HG03066 (cell line): ENCODE results near the gene KRIT1.
"Not testable (repeated sequence)": the region's sequence is repeated elsewhere in the genome, so short reads cannot be mapped to it uniquely, and the experiment has no call there.

Experiments used
- ATAC-seq: cut with Tn5 transposase; IDR thresholded peaks from one replicate; pipeline ENCODE4 v1.9.1; 2021; ENCODE audit warnings: low read depth; ENCODE audit not compliant: unreplicated experiment

Gene KRIT1

GRCh38 chr7:92251181-92251580 lies 5.5 kb upstream of the KRIT1 start:
- ATAC-seq = no peak

- no peak for ATAC-seq
These were observed 4.9 kb upstream of the KRIT1 start for GRCh38 chr7:92250603-92251002.

GRCh38 chr7:92246360-92247101 lies 817 bp upstream of the KRIT1 start:
- peak; percentile 25 for ATAC-seq

- ATAC-seq = peak; percentile 1
These were observed 767 bp downstream of the KRIT1 start for GRCh38 chr7:92244808-92245486.

- no peak for ATAC-seq
These were observed 2.7 kb downstream of the KRIT1 start for GRCh38 chr7:92242972-92243371.

- ATAC-seq = no peak
These were observed 15.2 kb downstream of the KRIT1 start for GRCh38 chr7:92230547-92230946.

GRCh38 chr7:92228742-92229141 lies 17.0 kb downstream of the KRIT1 start:
- no peak for ATAC-seq

GRCh38 chr7:92228100-92228499 lies 17.6 kb downstream of the KRIT1 start:
- no peak for ATAC-seq

GRCh38 chr7:92226981-92227380 lies 18.7 kb downstream of the KRIT1 start:
- no peak for ATAC-seq

GRCh38 chr7:92221766-92222165 lies 23.9 kb downstream of the KRIT1 start:
- ATAC-seq = no peak

- no peak for ATAC-seq
These were observed 39.0 kb downstream of the KRIT1 start for GRCh38 chr7:92206672-92207071.

- no peak for ATAC-seq
These were observed 39.7 kb downstream of the KRIT1 start for GRCh38 chr7:92205987-92206386.

- no peak for ATAC-seq
These were observed 44.9 kb downstream of the KRIT1 start for GRCh38 chr7:92200791-92201190.

- ATAC-seq = no peak
These were observed 53.4 kb downstream of the KRIT1 start for GRCh38 chr7:92192326-92192725.

GRCh38 chr7:92189246-92189645 lies 56.5 kb downstream of the KRIT1 start:
- not testable (repeated sequence) for ATAC-seq

- ATAC-seq = not testable (repeated sequence)
These were observed 61.4 kb downstream of the KRIT1 start for GRCh38 chr7:92184294-92184693.

GRCh38 chr7:92178928-92179924 lies 66.5 kb downstream of the KRIT1 start, which contains the start of gene LRRD1:
LRRD1 (minus strand) TSS chr7:92179142; CDS start chr7:92165202, 13,940 bp downstream.
- peak; percentile 100 for ATAC-seq

- no peak for ATAC-seq
These were observed 68.4 kb downstream of the KRIT1 start for GRCh38 chr7:92177362-92177761.

GRCh38 chr7:92169529-92169928 lies 76.2 kb downstream of the KRIT1 start:
- not testable (repeated sequence) for ATAC-seq

GRCh38 chr7:92161271-92161670 lies 84.4 kb downstream of the KRIT1 start:
- ATAC-seq = no peak
